K562 (cell line): ENCODE results near the gene KRT16. TPM values are rescaled to one million over a fixed set of nuclear protein-coding genes. Genes with fewer than 3 reads are reported as not detected.

ENCODE experiments used
- ARID4B ChIP-seq: sonication (generic); formaldehyde crosslinking; IDR thresholded peaks from 2 replicates; pipeline ENCODE4 v1.8.0; 2022; ENCODE audit warnings: mild to moderate bottlenecking, missing genetic modification reagents
- BRD9 ChIP-seq: fragments of 450-650 bp; IDR thresholded peaks from 2 replicates; pipeline ENCODE4 v1.6.1; 2018; ENCODE audit warnings: low read depth; ENCODE audit not compliant: partially characterized antibody
- ESRRA ChIP-seq: fragments of 450-650 bp; IDR thresholded peaks from 2 replicates; pipeline ENCODE4 v1.6.1; 2014; ENCODE audit warnings: low read depth, mild to moderate bottlenecking, moderate library complexity, borderline replicate concordance
- HDAC8 ChIP-seq: fragments of 450-650 bp; IDR thresholded peaks from 2 replicates; pipeline ENCODE4 v1.6.1; 2016; ENCODE audit warnings: mild to moderate bottlenecking, missing genetic modification characterization, moderate library complexity, missing compliant biosample characterization
- NRF1 ChIP-seq, 2 experiments: fragments of 450-650 bp; IDR thresholded peaks in 1 of 2; conservative IDR thresholded peaks in 1 of 2; 2 replicates each; pipeline ENCODE4 v1.6.1; 2014; ENCODE audit warnings: mild to moderate bottlenecking in 2 of 2
- PRPF4 ChIP-seq: fragments of 200-400 bp; formaldehyde crosslinking; IDR thresholded peaks from one replicate; pipeline ENCODE4 v1.6.1; 2017; ENCODE audit warnings: low read length, low read depth, mild to moderate bottlenecking; ENCODE audit not compliant: insufficient read depth, poor library complexity, severe bottlenecking
- RFX1 ChIP-seq: fragments of 450-650 bp; IDR thresholded peaks from 2 replicates; pipeline ENCODE4 v1.6.1; 2016; ENCODE audit warnings: mild to moderate bottlenecking, moderate library complexity
- TOE1 ChIP-seq, 2 experiments: fragments of 450-650 bp in 1 of 2; sonication (generic) in 1 of 2; formaldehyde crosslinking in 1 of 2; IDR thresholded peaks; 2 replicates each; pipeline versions ENCODE4 v1.7.1 to v1.8.0; 2016 to 2022; ENCODE audit warnings: borderline replicate concordance in 2 of 2, mild to moderate bottlenecking in 2 of 2, antibody characterized with exemption in 1 of 2, inconsistent platforms in 1 of 2, low read depth in 1 of 2, missing genetic modification reagents in 1 of 2, moderate library complexity in 1 of 2
- ZEB2 ChIP-seq: fragments of 450-650 bp; IDR thresholded peaks from 2 replicates; pipeline ENCODE4 v1.6.1; 2016
- ZNF280B ChIP-seq: fragments of 250-450 bp; sonication (Bioruptor Pico); IDR thresholded peaks from 2 replicates; pipeline ENCODE4 v1.5.1; 2021; ENCODE audit warnings: mild to moderate bottlenecking
- ZNF766 ChIP-seq: fragments of 200-800 bp; sonication (Bioruptor generic); conservative IDR thresholded peaks from 2 replicates; pipeline ENCODE4 v1.6.1; 2016; ENCODE audit warnings: missing genetic modification characterization, missing compliant biosample characterization
- ZNF778 ChIP-seq: fragments of 450-650 bp; formaldehyde crosslinking; IDR thresholded peaks from 2 replicates; pipeline ENCODE4 v1.4.0; 2020; ENCODE audit warnings: mild to moderate bottlenecking, moderate library complexity
- polyA plus RNA-seq, 8 experiments: library from polyadenylated mRNA; depleted of rRNA in 4 of 8; stranded (reverse) in 5 of 8; unstranded in 3 of 8; fragments of >200 nt; fragmentation: Nextera tagmentation in 2 of 8; fragmentation: Illumina TruSeq in 1 of 8; extraction: Ambion mirVana in 2 of 8; extraction: Trizol in 1 of 8; gene quantifications; 2 replicates each; pipeline versions ENCODE4 v1.2.1 to v1.2.3, GENCODE V29; 2011 to 2014; ENCODE audit warnings: inconsistent platforms in 1 of 8, missing spikeins in 1 of 8
- total RNA-seq, 7 experiments: library from RNA; depleted of rRNA in 6 of 7; stranded (reverse); fragments of >200 nt in 6 of 7; fragmentation: Illumina TruSeq in 2 of 7; extraction: Trizol in 2 of 7; gene quantifications; 2 replicates each; pipeline versions ENCODE4 v1.2.1 to v1.2.3, GENCODE V29; 2011 to 2021; ENCODE audit warnings: low replicate concordance in 1 of 7
- TF ChIP-seq, protein P1 (sequence below): fragments of 200-800 bp; sonication (Bioruptor generic); IDR thresholded peaks from 2 replicates; pipeline ENCODE4 v1.6.1; 2016; ENCODE audit warnings: missing genetic modification characterization, missing compliant biosample characterization
- TF ChIP-seq, protein P2 (sequence below): sonication (generic); formaldehyde crosslinking; IDR thresholded peaks from 2 replicates; pipeline ENCODE4 v1.5.0; 2020; ENCODE audit warnings: missing genetic modification reagents

KRT16 gene
- total and polyA plus RNA-seq, 9 of the 15 experiments (the other 6 are each of a cell fraction or from before 2014, with no cell fraction given) = 0.04 TPM; not detected in 8

DNA sequence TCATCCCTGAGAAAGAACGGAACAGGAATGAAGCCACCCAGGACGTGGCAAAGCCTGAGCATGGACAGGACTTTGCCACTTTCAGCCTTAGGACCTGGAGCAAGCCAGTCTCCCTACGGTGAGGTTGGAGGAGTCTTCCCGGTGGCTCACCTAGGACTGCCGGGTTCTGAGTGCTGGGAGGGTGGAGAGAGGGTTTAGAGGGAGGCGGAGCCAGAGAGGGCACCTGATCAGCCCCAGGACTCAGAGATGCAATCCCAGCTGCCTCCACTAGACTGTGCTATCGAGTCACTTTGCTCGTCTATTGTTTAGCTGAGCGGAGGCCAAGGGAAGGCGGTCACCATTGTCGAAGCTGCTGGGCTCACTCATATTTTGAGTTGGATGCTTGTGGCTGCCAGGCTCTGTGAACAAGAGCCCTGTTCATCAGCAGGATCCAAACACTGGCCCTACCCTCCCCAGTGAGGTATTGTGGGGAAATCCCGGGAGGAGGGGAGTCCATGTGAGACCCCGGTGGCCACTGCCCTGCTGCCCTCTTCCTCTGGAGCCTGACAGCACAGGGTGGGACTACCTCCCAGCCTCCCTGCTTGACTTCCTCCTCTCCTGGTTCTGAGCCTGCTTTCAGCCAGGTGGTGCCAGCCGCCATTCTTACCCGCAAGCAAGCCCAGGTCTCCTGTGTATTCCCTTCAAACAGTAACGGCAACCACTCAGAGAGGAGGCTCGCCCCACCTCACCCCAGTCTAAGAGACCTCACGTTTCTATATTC lies 32.9 kb downstream of the KRT16 start (continued):
- TF ChIP-seq ARID4B (CRISPR knock-in tag) (no peak), ZNF280B (CRISPR knock-in tag) (no peak), NRF1 (conservative IDR thresholded peaks at IDR 0.05 in 1 of 2, IDR thresholded peaks at IDR 0.05 in 1 of 2) (0 out of 4 replicates have a peak, but pooled peaks of 1 of the 2 experiments have one; percentile 22), PRPF4 (no peak), RFX1 (no peak), TOE1 (IDR thresholded peaks at IDR 0.05; ENCODE audit: borderline replicate concordance) (peak; percentile 40; the same call in 1 of the 2 replicates), TOE1 (CRISPR knock-in tag; IDR thresholded peaks at IDR 0.05; ENCODE audit: borderline replicate concordance, low read depth) (no peak), HDAC8 (tag) (no peak), ZNF778 (CRISPR knock-in tag) (no peak), ESRRA (no peak), BRD9 (no peak), ZEB2 (no peak), ZNF766 (CRISPR knock-in tag) (no peak)
- TF ChIP-seq, protein P1, sequence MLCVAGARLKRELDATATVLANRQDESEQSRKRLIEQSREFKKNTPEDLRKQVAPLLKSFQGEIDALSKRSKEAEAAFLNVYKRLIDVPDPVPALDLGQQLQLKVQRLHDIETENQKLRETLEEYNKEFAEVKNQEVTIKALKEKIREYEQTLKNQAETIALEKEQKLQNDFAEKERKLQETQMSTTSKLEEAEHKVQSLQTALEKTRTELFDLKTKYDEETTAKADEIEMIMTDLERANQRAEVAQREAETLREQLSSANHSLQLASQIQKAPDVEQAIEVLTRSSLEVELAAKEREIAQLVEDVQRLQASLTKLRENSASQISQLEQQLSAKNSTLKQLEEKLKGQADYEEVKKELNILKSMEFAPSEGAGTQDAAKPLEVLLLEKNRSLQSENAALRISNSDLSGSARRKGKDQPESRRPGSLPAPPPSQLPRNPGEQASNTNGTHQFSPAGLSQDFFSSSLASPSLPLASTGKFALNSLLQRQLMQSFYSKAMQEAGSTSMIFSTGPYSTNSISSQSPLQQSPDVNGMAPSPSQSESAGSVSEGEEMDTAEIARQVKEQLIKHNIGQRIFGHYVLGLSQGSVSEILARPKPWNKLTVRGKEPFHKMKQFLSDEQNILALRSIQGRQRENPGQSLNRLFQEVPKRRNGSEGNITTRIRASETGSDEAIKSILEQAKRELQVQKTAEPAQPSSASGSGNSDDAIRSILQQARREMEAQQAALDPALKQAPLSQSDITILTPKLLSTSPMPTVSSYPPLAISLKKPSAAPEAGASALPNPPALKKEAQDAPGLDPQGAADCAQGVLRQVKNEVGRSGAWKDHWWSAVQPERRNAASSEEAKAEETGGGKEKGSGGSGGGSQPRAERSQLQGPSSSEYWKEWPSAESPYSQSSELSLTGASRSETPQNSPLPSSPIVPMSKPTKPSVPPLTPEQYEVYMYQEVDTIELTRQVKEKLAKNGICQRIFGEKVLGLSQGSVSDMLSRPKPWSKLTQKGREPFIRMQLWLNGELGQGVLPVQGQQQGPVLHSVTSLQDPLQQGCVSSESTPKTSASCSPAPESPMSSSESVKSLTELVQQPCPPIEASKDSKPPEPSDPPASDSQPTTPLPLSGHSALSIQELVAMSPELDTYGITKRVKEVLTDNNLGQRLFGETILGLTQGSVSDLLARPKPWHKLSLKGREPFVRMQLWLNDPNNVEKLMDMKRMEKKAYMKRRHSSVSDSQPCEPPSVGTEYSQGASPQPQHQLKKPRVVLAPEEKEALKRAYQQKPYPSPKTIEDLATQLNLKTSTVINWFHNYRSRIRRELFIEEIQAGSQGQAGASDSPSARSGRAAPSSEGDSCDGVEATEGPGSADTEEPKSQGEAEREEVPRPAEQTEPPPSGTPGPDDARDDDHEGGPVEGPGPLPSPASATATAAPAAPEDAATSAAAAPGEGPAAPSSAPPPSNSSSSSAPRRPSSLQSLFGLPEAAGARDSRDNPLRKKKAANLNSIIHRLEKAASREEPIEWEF (CRISPR knock-in tag) = no peak
- TF ChIP-seq, protein P2, sequence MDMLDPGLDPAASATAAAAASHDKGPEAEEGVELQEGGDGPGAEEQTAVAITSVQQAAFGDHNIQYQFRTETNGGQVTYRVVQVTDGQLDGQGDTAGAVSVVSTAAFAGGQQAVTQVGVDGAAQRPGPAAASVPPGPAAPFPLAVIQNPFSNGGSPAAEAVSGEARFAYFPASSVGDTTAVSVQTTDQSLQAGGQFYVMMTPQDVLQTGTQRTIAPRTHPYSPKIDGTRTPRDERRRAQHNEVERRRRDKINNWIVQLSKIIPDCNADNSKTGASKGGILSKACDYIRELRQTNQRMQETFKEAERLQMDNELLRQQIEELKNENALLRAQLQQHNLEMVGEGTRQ (CRISPR knock-in tag) = peak; percentile 77
